Stimulated activated CD8-positive, alpha-beta memory T cell treated with anti-CD3 and anti-CD28 coated beads, Interleukin-4, amount 100 ng/mL, for 48 hours (primary cell): ENCODE data around the gene CACFD1.

Experiments used
- DNase-seq: peaks from one replicate; pipeline ENCODE4 v3.0.0-alpha.2; 2020

The CACFD1 gene

GRCh38 chr9:133485531-133486260, 25.9 kb downstream of the CACFD1 start:
- peak; percentile 45 for DNase-seq

DNA sequence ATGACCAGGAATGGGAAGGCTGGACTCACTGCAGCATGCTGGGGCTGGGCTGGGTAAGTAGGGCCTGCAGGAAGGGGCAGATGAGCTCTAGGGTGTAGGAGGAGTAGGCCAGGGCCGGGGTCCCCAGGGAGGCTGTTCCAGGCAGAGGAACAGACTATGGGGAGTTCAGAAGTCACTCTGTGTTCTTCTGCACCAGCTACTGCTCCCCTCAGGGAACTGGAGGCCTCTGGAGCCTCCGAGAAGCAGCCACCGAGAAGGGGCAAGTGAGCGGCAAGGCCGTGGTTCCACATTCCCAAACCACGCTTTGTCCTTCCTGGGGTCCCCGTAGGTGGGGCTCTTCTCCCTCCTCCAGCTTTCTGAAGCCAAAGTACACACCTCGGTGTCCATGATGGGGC, 27.6 kb downstream of the CACFD1 start:
- DNase-seq, result no peak

DNA sequence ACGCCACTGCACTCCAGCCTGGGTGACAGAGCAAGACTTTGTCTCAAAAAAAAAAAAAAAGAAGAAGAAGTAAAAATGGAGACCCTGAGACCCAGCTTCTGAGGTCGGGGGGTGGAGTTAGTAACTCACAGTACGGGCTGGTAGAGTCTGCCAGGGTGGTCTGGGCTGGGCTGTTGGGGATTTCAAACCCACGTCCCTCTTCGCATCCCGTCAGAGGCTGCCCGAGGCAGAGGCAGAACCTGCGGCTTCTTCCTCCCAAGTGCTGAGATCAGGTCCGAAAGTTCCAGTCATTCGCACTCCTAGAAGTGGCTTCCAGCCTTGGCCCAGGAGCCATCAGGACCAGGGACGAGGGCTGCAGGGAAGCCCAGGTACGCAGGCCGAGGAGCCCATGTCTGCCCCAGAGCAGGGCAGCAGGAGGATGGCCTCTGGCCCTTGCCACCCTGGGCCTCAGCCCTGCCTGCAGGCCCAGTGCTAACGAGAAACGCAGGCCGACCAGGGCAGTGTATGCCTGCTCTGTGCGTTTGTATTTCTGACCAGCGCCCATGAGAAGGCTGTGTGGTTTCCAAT, 29.0 kb downstream of the CACFD1 start:
- no peak for DNase-seq

DNA sequence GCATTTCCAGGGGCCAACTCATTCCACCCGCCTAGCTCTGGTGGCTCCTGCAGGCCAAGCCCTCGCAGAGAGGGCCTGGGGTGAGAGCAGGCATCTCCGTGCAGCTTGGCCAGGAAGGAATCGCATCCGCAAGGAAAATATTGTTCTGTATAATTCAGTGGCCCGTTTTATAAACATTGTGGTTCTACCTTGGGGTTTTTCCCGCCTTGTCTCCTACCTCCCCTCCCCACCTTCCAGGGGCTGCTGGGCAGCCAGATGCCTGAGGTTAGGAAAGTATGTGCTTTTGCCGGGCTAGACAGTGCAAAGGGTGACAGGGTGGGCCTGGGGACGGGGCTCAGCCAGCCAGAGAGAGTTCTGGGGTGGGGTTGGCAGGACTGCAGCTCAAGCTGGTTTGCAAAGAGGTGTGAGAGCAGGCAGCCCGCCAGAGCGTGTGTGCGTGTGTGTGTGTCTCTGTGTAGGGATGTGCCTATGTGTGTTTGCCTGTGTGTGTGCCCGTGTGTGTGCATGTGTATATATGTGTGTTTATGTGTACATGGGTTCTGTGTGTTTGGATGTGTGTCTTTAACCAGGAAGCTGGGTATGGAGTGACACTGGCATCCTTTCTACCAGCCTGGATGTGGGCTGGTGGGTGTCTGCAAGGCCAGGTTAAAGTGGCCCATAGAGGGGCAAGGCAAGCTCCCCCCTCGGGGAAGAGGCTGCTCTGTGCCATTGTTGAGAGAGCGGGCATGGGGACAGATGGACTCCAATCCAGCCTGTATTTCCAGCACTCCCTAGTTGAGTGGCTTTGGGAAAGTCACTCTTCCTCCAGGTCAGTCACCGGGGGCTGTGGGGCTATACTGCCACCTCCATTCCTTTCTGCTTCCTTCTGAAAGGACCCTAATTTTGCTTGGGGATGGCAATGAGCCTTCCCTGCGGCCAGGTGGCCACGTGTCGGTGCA, 29.7 kb downstream of the CACFD1 start:
- DNase-seq, result no peak

- no peak for DNase-seq
Observed at GRCh38 chr9:133490201-133490681, 30.5 kb downstream of the CACFD1 start.

DNA sequence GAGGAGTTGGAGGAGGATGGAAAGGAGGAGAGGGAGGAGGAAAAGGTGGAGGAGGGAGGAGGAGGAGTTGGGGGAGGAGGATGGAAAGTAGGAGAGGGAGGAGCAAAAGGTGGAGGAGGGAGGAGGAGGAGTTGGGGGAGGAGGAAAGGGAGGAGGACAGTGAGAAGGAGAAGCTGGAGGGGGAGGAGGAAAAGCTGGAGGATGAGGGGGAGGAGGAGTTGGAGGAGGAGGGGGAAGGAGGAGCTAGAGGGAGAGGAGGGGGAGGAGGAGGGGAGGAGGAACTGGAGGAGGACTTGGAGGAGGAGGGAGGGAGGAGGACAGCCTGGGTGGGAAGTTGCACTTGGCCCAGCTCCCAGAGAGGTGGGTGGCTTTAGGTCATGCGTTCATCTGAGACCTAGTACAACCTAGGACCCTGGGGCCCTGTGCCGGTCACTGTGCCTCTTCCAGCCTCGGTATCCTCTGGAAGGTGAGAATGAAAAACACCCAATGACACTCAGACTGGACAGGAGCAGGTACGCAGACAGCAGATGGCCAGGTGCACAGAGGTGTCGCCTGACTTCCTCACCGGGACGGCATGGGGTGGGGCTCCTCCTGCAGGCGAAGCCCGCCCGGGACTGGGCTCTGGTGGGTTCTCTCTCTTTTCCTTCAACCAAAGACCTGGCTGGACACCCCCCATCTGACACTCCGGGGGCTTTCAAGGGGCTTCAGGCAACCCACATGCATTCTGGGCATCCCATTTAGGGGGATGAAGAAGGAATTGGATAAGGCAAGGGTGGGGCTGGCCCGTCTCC, 31.3 kb downstream of the CACFD1 start:
- no peak for DNase-seq

GRCh38 chr9:133491656-133491925, 31.8 kb downstream of the CACFD1 start:
- DNase-seq, result no peak

GRCh38 chr9:133492061-133493021, 32.6 kb downstream of the CACFD1 start:
- DNase-seq, result no peak

GRCh38 chr9:133493428-133493827, 33.6 kb downstream of the CACFD1 start:
- DNase-seq, result no peak

GRCh38 chr9:133493845-133494540, 34.2 kb downstream of the CACFD1 start:
- no peak for DNase-seq

DNA sequence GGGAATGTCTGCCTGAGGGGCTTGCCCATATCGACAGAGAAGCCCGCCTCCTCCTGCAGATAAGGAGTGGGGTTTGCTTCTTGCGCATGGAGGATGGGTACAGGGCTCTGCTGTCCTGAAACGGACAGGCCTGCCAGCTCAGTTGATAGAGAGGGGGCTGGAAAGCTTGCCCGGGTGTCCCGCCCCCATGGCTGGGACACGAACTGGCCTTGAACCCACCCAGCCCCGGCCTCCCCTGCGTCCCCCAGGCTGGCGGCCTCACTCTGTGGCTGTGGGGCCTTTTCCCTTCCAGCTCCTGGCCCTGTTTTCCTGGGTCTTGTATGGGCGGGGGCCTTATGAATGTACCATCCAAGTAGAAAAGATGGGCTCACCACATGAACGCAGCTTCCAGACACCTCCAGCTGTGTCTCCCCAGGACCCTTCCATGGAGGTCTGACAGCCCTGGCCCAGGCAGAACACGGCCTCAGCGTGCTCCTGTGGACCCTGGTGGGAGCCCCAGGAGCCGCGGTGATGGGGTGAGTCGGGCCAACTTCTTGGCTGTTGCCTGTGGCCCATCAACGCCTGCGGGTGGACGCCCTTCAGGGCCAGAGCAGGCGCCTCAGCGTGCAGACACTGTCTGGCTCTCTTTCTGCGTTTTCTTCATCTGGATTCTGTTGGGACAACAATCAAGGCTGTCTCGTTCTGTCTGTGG, 35.0 kb downstream of the CACFD1 start:
- DNase-seq, result no peak

- DNase-seq, result no peak
Observed at GRCh38 chr9:133495327-133496293, 35.8 kb downstream of the CACFD1 start.

DNA sequence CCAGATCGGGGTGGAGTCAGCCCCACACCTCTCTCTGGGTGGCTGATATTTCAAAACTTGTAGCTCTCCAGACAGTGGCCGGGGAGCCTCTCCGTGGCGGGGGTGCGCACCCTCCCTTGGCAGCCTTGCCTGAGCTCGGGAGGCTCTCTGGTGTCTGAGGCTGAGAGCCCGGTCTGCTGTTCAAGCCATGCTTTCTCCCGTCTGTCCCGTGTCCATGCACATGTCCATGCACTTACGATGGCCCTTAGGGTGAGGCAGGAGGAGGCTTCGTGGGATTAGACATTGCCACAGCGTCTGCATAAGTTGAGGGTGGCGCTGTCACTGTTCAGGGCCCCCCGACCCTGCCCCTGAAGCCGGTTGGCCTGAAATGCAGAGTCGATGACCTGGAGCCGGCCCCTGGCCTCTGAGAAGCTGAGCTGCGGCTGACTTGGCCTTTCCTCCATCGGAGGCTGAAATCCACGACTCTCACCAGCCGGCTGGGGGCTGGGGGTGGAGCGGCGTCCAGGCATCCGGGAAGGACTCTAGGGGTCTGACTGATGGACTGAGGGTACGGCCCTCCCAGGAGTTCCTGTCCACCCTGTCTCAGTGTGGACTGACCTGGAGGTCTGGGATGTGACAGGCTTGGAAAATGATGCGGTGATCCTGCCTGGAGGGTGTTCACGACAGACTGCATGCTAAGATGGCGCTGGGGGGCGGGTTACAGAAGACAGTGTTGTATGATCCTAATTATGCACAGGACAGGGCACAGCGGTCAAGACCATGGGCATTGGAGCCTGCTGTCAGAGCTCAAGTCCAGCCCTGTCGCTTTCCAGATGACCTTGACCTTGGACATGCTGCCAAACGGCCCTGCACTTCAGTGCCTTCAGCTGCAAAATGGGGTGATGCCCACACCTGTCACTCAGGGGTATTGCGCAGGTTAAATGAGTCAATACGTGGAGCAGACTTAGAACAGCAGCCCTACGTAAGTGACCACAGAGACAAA, 37.4 kb downstream of the CACFD1 start:
- DNase-seq, result no peak

GRCh38 chr9:133499132-133499891, 39.5 kb downstream of the CACFD1 start:
- DNase-seq, result no peak

DNA sequence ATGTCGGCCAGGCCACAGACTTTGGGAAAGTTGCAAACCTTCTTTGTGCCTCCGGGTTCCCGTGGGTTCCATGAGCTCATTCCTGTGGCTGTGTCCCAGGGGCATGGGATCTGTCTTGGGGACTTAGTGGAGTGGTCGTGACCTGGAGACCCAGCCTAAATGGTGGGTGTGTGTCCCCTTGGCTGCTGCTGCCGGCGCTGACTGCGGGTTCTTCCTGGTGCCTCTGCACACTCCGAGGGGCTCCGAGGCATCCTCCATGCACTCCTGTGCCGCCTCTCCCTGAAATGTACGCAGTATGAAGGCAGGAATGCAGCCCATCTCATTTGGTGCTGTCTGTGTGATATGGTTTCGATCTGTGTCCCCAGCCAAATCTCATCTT, 40.1 kb downstream of the CACFD1 start:
- no peak for DNase-seq

DNA sequence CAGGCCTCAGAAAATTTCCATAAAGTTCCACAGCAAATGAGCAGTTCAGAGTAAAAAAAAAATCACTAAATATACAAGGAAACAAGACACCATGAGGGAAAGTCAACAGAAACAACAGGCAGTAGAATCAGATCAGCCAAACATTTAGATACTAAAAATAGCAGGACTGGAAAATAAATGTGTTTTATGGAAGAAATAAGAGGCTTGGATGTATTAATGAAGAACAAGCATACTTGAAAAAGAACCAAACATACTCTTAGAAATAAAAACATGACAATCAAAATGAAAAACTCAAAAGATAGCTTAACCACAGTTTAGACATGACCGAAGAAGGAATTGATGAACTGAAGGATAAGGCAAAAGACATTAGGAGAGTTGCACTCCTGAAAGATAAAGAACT, 42.3 kb downstream of the CACFD1 start:
- no peak for DNase-seq

- no peak for DNase-seq
Observed at GRCh38 chr9:133505186-133505830, 45.5 kb downstream of the CACFD1 start.
